A549 (cell line): ENCODE measurements around the gene FCN1.

Source experiments
- CBX8 ChIP-seq: fragments of 200-600 bp; sonication (generic); IDR thresholded peaks from 2 replicates; pipeline ENCODE4 v1.6.1; 2016
- CTCF ChIP-seq: fragments of >200 bp; sonication (Bioruptor Twin); formaldehyde crosslinking; IDR thresholded peaks from 3 replicates; pipeline ENCODE4 v1.5.1; 2016
- ELK1 ChIP-seq: fragments of 150-350 bp; IDR thresholded peaks from 2 replicates; pipeline ENCODE4 v1.6.1; 2014; ENCODE audit warnings: low read depth, mild to moderate bottlenecking, low read length
- FOSB ChIP-seq: fragments of 250-450 bp; sonication (Bioruptor Pico); IDR thresholded peaks from 2 replicates; pipeline ENCODE4 v1.5.0; 2020; ENCODE audit warnings: mild to moderate bottlenecking, moderate library complexity
- JUN ChIP-seq, 2 experiments: fragments of >200 bp; sonication (Bioruptor Twin); formaldehyde crosslinking; IDR thresholded peaks; 2 replicates in 1 of 2; 3 replicates in 1 of 2; pipeline ENCODE4 v1.6.1; 2016 to 2017
- MAZ ChIP-seq: fragments of 150-350 bp; IDR thresholded peaks from 2 replicates; pipeline ENCODE4 v1.6.1; 2014; ENCODE audit warnings: antibody characterized with exemption, low read depth, low read length, borderline replicate concordance
- REST ChIP-seq: fragments of 200-600 bp; sonication (generic); IDR thresholded peaks from 2 replicates; pipeline ENCODE4 v1.6.1; 2016; ENCODE audit warnings: antibody characterized with exemption, mild to moderate bottlenecking, moderate library complexity
- RNF2 ChIP-seq: fragments of 200-600 bp; sonication (generic); IDR thresholded peaks from 2 replicates; pipeline ENCODE4 v1.6.1; 2016; ENCODE audit warnings: low read depth, mild to moderate bottlenecking, antibody characterized with exemption, moderate library complexity, borderline replicate concordance

- TF ChIP-seq RNF2 (no peak), MAZ (no peak), CTCF (no peak), CBX8 (no peak), ELK1 (no peak), JUN (IDR thresholded peaks at IDR 0.05) (no peak), REST (no peak), FOSB (CRISPR knock-in tag) (no peak)
These were observed 40.2 kb downstream of the FCN1 start for GRCh38 chr9:134877541-134877940.
